Right atrium auricular region (tissue), 2 donors: ENCODE results near the gene P2RX7. TPM values are rescaled to one million over a fixed set of nuclear protein-coding genes. Genes with fewer than 3 reads are reported as not detected.

Experiments used
- DNase-seq: peaks from one replicate; pipeline ENCODE4 v3.0.0-alpha.2; 2019; ENCODE audit warnings: low spot score
- H3K27ac ChIP-seq, 2 donors: fragments of 200-600 bp; sonication (generic); 1 replicate in 1 of 2; 2 replicates in 1 of 2; pipeline ENCODE4 v1.5.1; 2016 to 2019
- H3K27me3 ChIP-seq, 2 donors: fragments of 200-600 bp; sonication (generic); one replicate each; pipeline versions ENCODE4 v1.5.1 to v1.6.0; 2017 to 2019
- H3K36me3 ChIP-seq: fragments of 200-600 bp; sonication (generic); one replicate; pipeline ENCODE4 v1.5.1; 2016
- H3K4me1 ChIP-seq, 2 donors: fragments of 200-600 bp; sonication (generic); one replicate each; pipeline versions ENCODE4 v1.5.1 to v1.6.0; 2017 to 2019
- H3K4me3 ChIP-seq, 2 donors: fragments of 200-600 bp; sonication (generic); 1 replicate in 1 of 2; 2 replicates in 1 of 2; pipeline ENCODE4 v1.5.1; 2017 to 2019; ENCODE audit warnings: mild to moderate bottlenecking in 1 of 2, moderate library complexity in 1 of 2
- H3K9me3 ChIP-seq, 2 donors: fragments of 200-600 bp; sonication (generic); one replicate each; pipeline ENCODE4 v1.5.1; 2019
- CTCF ChIP-seq, 2 donors: fragments of 200-600 bp; sonication (generic); IDR thresholded peaks; one replicate each; pipeline ENCODE4 v1.5.1; 2019; ENCODE audit warnings: antibody characterized with exemption in 2 of 2
- total RNA-seq, 2 donors: library from RNA; depleted of rRNA; stranded (reverse); fragments of >200 nt; gene quantifications; one replicate each; pipeline ENCODE4 v1.1.0, GENCODE V29; 2016

Gene P2RX7
- total RNA-seq, result 1 to 10 TPM; 1.3 to 1.9 TPM

- peak within 1 kb of the TSS; percentile 63 to 76 for H3K27ac ChIP-seq
- H3K4me1 ChIP-seq, result peaks cover 0 to 32% of the 10 kb centered on the region in 2 donors
- H3K9me3 ChIP-seq, result no peaks in the 10 kb centered on the region
- H3K27me3 ChIP-seq, result no peaks in the 10 kb centered on the region
- TF ChIP-seq CTCF (IDR thresholded peaks at IDR 0.05), result no peak
- no peaks in the 10 kb centered on the region for H3K36me3 ChIP-seq
- H3K4me3 ChIP-seq, result peak within 1 kb of the TSS; percentile 31 to 56
- peak; percentile 82 for DNase-seq
These were observed at the start of gene P2RX7 for GRCh38 chr12:121132601-121133481. P2RX7 (plus strand) TSS chr12:121132876; CDS start chr12:121132971, 95 bp downstream.

- Histone ChIP-seq H3K9me3 (no peaks in the 10 kb centered on the region), H3K27me3 (no peaks in the 10 kb centered on the region), H3K4me1 (no peaks in the 10 kb centered on the region), H3K27ac (no peak overlapping the region), H3K4me3 (no peak overlapping the region), H3K36me3 (no peaks in the 10 kb centered on the region)
- DNase-seq, result no peak
- no peak for TF ChIP-seq CTCF (IDR thresholded peaks at IDR 0.05)
These were observed 48.4 kb upstream of the P2RX7 start for GRCh38 chr12:121084229-121084628.

GRCh38 chr12:121085069-121085468 is 47.6 kb upstream of the P2RX7 start:
- Histone ChIP-seq H3K4me3 (no peak overlapping the region), H3K27ac (no peak overlapping the region), H3K36me3 (no peaks in the 10 kb centered on the region), H3K27me3 (no peaks in the 10 kb centered on the region), H3K9me3 (no peaks in the 10 kb centered on the region), H3K4me1 (no peaks in the 10 kb centered on the region)
- no peak for DNase-seq
- TF ChIP-seq CTCF (IDR thresholded peaks at IDR 0.05), result no peak

- Histone ChIP-seq H3K27me3 (no peaks in the 10 kb centered on the region), H3K4me3 (no peak overlapping the region), H3K27ac (no peak overlapping the region), H3K36me3 (no peaks in the 10 kb centered on the region), H3K4me1 (no peaks in the 10 kb centered on the region), H3K9me3 (no peaks in the 10 kb centered on the region)
- no peak for TF ChIP-seq CTCF (IDR thresholded peaks at IDR 0.05)
- DNase-seq, result no peak
These were observed 46.9 kb upstream of the P2RX7 start for GRCh38 chr12:121085506-121086353.

DNA sequence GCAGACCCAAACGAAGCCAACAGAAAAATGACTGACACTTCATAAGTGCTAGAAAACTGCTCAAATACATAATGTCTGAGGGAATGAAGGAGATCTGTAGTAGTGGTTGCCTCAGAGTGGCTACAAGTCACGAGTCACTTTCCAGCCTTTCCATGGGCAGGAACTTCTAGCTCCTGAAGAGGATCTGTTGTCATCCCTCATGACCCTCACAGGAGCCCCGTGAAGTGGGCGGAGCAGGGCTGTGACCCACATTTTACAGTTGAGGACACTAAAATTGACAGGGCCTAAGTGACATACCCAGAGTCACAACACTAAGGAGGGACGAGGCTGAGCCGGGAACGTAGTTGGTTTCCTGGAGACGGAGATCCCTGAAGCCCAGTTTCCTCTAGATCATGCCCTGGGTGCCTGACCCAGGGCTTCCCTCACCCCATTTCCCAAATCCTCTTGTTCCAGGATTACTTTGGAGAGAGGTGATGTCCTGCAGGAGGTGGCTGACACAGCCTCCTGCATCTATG is 45.8 kb upstream of the P2RX7 start:
- Histone ChIP-seq H3K4me3 (no peak overlapping the region), H3K36me3 (no peaks in the 10 kb centered on the region), H3K4me1 (no peaks in the 10 kb centered on the region), H3K9me3 (no peaks in the 10 kb centered on the region), H3K27ac (no peak overlapping the region), H3K27me3 (no peaks in the 10 kb centered on the region)
- no peak for TF ChIP-seq CTCF (IDR thresholded peaks at IDR 0.05)
- DNase-seq, result no peak
